ENCODE results near the gene RYR1. TPM values are rescaled to one million over a fixed set of nuclear protein-coding genes. Genes with fewer than 3 reads are reported as not detected.

The RYR1 gene
- total RNA-seq, 4 donors from 2014 or later = under 0.01 to 6.2 (median 3.5) TPM; not detected in 1

DNA sequence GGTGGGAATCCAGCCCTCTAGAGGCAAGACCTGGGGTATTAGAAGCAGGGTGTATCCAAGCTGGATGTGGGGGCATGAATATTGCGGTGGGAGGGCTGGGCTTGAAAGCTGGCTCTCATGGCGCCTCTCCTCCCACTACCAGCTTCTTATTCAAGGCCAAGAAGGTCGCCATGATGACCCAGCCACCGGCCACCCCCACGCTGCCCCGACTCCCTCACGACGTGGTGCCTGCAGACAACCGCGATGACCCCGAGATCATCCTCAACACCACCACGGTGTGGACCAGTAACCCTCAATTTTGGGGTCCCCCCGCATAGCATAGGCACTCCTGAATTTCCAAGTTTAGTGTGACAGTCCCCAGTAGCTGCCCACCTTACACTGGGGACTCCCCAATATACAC lies 41.7 kb downstream of the RYR1 start:
- intact Hi-C loops (cut with DNase I; ENCODE audit: low total_unique reads) = no loop called here
- no peaks in the 10 kb centered on the region for H3K27me3 ChIP-seq
- no peak for DNase-seq
- no peak overlapping the region for H3K27ac ChIP-seq
- TF ChIP-seq POLR2A (IDR thresholded peaks at IDR 0.05) (no peak), CTCF (IDR thresholded peaks at IDR 0.05) (no peak)
- no peaks in the 10 kb centered on the region for H3K9me3 ChIP-seq
- H3K4me1 ChIP-seq = no peaks in the 10 kb centered on the region
- H3K36me3 ChIP-seq = no peaks in the 10 kb centered on the region
- H3K4me3 ChIP-seq = no peak overlapping the region

DNA sequence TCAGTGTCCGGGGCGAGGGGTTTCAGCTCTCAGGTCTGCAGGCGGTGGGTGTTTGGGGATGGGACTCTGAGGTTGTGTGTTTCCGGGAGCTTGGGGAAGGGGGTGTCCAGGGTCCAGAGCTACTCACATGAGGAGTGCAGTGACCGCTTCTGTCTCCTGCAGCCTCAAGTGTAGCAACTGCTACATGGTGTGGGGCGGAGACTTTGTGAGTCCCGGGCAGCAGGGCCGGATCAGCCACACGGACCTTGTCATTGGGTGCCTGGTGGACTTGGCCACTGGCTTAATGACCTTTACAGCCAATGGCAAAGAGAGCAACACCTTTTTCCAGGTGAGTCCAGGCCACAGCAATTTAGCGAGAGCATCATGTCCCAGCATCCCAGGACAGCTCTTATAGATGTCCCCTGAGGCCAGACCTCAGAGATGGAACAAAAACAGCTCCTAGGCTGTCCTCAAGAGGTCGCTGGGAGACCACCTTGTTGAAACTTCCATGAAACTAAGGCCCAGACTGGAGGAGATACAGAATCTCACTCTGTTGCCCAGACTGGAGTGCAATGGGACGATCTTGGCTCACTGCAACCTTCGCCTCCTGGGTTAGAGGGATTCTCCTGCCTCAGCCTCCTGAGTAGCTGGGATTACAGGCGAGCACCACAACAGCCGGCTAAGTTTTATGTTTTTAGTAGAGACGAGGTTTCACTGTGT lies 44.9 kb downstream of the RYR1 start:
- intact Hi-C loops (cut with DNase I; ENCODE audit: low total_unique reads) = no loop called here
- H3K9me3 ChIP-seq = no peaks in the 10 kb centered on the region
- no peak overlapping the region for H3K4me3 ChIP-seq
- no peak for TF ChIP-seq CTCF (IDR thresholded peaks at IDR 0.05)
- TF ChIP-seq POLR2A (IDR thresholded peaks at IDR 0.05) = no peak
- no peaks in the 10 kb centered on the region for H3K4me1 ChIP-seq
- H3K27ac ChIP-seq = no peak overlapping the region
- DNase-seq = no peak
- H3K27me3 ChIP-seq = no peaks in the 10 kb centered on the region
- no peaks in the 10 kb centered on the region for H3K36me3 ChIP-seq

DNA sequence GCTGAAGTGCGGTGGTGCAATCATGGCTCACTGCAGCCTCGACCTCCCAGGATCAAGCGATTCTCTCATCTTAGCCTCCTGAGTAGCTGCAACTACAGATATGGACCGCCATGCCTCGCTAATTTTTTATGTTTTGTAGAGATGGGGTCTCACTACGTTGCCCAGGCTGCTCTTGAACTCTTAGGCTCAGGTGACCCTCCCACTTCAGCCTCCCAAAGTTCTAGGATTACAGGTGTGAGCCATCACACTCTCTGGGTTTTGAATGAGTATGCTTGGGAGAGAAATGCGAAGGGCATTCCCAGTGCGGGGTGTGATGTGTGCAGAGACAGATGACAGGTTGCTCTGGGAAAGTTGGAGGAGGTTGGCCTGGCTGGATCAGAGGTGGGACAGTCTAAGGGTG lies 49.0 kb downstream of the RYR1 start:
- no peak overlapping the region for H3K27ac ChIP-seq
- no peak for DNase-seq
- no peak overlapping the region for H3K4me3 ChIP-seq
- TF ChIP-seq CTCF (IDR thresholded peaks at IDR 0.05) (no peak), POLR2A (IDR thresholded peaks at IDR 0.05) (no peak)
- no peaks in the 10 kb centered on the region for H3K9me3 ChIP-seq
- intact Hi-C loops (cut with DNase I; ENCODE audit: low total_unique reads) = no loop called here
- H3K36me3 ChIP-seq = no peaks in the 10 kb centered on the region
- no peaks in the 10 kb centered on the region for H3K4me1 ChIP-seq
- no peaks in the 10 kb centered on the region for H3K27me3 ChIP-seq

GRCh38 chr19:38483016-38483630 lies 49.6 kb downstream of the RYR1 start:
- no peak for TF ChIP-seq POLR2A (IDR thresholded peaks at IDR 0.05)
- no peak for TF ChIP-seq CTCF (IDR thresholded peaks at IDR 0.05)

GRCh38 chr19:38484747-38485146 lies 51.3 kb downstream of the RYR1 start:
- Histone ChIP-seq H3K4me1 (no peaks in the 10 kb centered on the region), H3K9me3 (no peaks in the 10 kb centered on the region), H3K27me3 (no peaks in the 10 kb centered on the region), H3K36me3 (no peaks in the 10 kb centered on the region), H3K27ac (no peak overlapping the region), H3K4me3 (no peak overlapping the region)
- intact Hi-C loops (cut with DNase I; ENCODE audit: low total_unique reads) = no loop called here
- no peak for DNase-seq
- TF ChIP-seq POLR2A (IDR thresholded peaks at IDR 0.05) (no peak), CTCF (IDR thresholded peaks at IDR 0.05) (no peak)

More at GRCh38 chr19:38483016-38483630, 49.6 kb downstream of the RYR1 start:
- no peaks in the 10 kb centered on the region for H3K4me1 ChIP-seq
- H3K4me3 ChIP-seq = no peak overlapping the region
- H3K27ac ChIP-seq = no peak overlapping the region
- no peaks in the 10 kb centered on the region for H3K27me3 ChIP-seq
- H3K36me3 ChIP-seq = no peaks in the 10 kb centered on the region
- no peak for DNase-seq
- H3K9me3 ChIP-seq = no peaks in the 10 kb centered on the region
- intact Hi-C loops (cut with DNase I; ENCODE audit: low total_unique reads) = no loop called here
